GM23248 (cell line): Measurements from ENCODE around the gene CSRNP3. TPM values are rescaled to one million over a fixed set of nuclear protein-coding genes. Genes with fewer than 3 reads are reported as not detected.

ENCODE experiments used
- DNase-seq: peaks from one replicate; pipeline ENCODE4 v3.0.0-alpha.2; 2015
- H2AFZ ChIP-seq: fragments of 200-600 bp; sonication (generic); 2 replicates; pipeline ENCODE4 v1.6.1; 2016; ENCODE audit warnings: antibody characterized with exemption
- H3F3A ChIP-seq: fragments of 200-600 bp; sonication (generic); 2 replicates; pipeline ENCODE4 v1.6.1; 2016; ENCODE audit warnings: mild to moderate bottlenecking, antibody characterized with exemption, mixed run types; ENCODE audit not compliant: insufficient read depth
- H3K27ac ChIP-seq: fragments of 200-600 bp; sonication (generic); 2 replicates; pipeline ENCODE4 v1.5.1; 2016; ENCODE audit warnings: mild to moderate bottlenecking
- H3K27me3 ChIP-seq: fragments of 200-600 bp; sonication (generic); replicated peaks from 2 replicates; pipeline ENCODE4 v1.6.1; 2016; ENCODE audit warnings: mild to moderate bottlenecking; ENCODE audit not compliant: insufficient read depth
- H3K36me3 ChIP-seq: fragments of 200-600 bp; sonication (generic); 2 replicates; pipeline ENCODE4 v1.6.1; 2016; ENCODE audit warnings: low read depth, mild to moderate bottlenecking
- H3K4me1 ChIP-seq: fragments of 200-600 bp; sonication (generic); 2 replicates; pipeline ENCODE4 v1.6.1; 2016; ENCODE audit warnings: mild to moderate bottlenecking; ENCODE audit not compliant: insufficient read depth
- H3K4me2 ChIP-seq: fragments of 200-600 bp; sonication (generic); one replicate; pipeline ENCODE4 v1.6.1; 2016; ENCODE audit warnings: mild to moderate bottlenecking; ENCODE audit not compliant: unreplicated experiment
- H3K4me3 ChIP-seq: fragments of 200-600 bp; sonication (generic); 2 replicates; pipeline ENCODE4 v1.5.1; 2016; ENCODE audit warnings: mild to moderate bottlenecking
- H3K79me2 ChIP-seq: fragments of 200-600 bp; sonication (generic); 2 replicates; pipeline ENCODE4 v1.6.1; 2016; ENCODE audit warnings: mild to moderate bottlenecking; ENCODE audit not compliant: insufficient read depth
- H3K9ac ChIP-seq: fragments of 200-600 bp; sonication (generic); 2 replicates; pipeline ENCODE4 v1.6.1; 2016; ENCODE audit warnings: mild to moderate bottlenecking
- H3K9me2 ChIP-seq: fragments of 200-600 bp; sonication (generic); 2 replicates; pipeline ENCODE4 v1.6.1; 2016; ENCODE audit warnings: mixed run types, mild to moderate bottlenecking, moderate library complexity; ENCODE audit not compliant: insufficient read depth
- H3K9me3 ChIP-seq: fragments of 200-600 bp; sonication (generic); one replicate; pipeline ENCODE4 v1.6.1; 2017; ENCODE audit warnings: low read depth
- H4K20me1 ChIP-seq: fragments of 200-600 bp; sonication (generic); 2 replicates; pipeline ENCODE4 v1.6.0; 2016; ENCODE audit not compliant: insufficient read depth
- EZH2 ChIP-seq: fragments of 200-600 bp; sonication (generic); IDR thresholded peaks from 2 replicates; pipeline ENCODE4 v1.6.1; 2018; ENCODE audit warnings: antibody characterized with exemption, mild to moderate bottlenecking; ENCODE audit not compliant: insufficient read depth, poor library complexity, severe bottlenecking
- EZH2phosphoT487 ChIP-seq: fragments of 200-600 bp; sonication (generic); IDR thresholded peaks from 2 replicates; pipeline ENCODE4 v1.6.1; 2018; ENCODE audit warnings: antibody characterized with exemption, moderate library complexity, mild to moderate bottlenecking, low read depth; ENCODE audit not compliant: insufficient read depth
- WGBS, 2 experiments: methylation state at CpG; one replicate each; pipeline ENCODE4 v1.1.6; 2015 to 2017; ENCODE audit warnings: low lambda C conversion rate in 2 of 2, low coverage in 1 of 2; ENCODE audit errors: missing lambda C conversion rate in 2 of 2; 5-methylcytosine and 5-hydroxymethylcytosine counted together
- in situ Hi-C: fragments of 300-500 bp; cut with MboI; formaldehyde crosslinking; loops from 2 replicates; pipeline ENCODE4 v1.15.0; 2020
- polyA plus RNA-seq: library from polyadenylated mRNA; unstranded; fragments of >200 nt; fragmentation: Nextera tagmentation; extraction: Ambion mirVana; gene quantifications from 2 replicates; pipeline ENCODE4 v1.2.1, GENCODE V29; 2016
- total RNA-seq: library from RNA; depleted of rRNA; stranded (reverse); fragments of >200 nt; shearing (Covaris generic); gene quantifications from 2 replicates; pipeline ENCODE4 v1.2.3, GENCODE V29; 2014

The CSRNP3 gene
- total and polyA plus RNA-seq, 2 experiments from 2014 or later: 0.43 to 0.73 TPM

DNA sequence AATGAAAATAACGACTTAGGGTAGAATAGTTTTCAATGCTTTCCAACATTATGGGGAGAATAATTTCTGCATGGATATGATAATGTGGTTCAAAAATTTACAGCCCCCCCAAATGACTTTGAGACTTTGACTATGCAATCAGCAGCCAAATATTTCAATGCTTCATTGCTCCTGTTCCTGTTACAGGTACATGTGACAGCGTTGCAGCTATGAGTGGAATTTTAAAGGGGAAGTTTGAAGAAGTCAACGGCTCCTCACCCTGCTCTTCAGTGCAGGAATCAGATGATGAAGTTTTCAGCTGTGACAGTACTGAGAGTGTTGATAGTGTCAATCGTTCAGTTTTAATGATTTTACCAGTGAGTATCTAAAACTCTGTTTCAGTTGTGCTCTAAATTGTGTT lies 25.1 kb downstream of the CSRNP3 start:
- in situ Hi-C loops: no loop called here
- DNase-seq: no peak
- no peaks in the 10 kb centered on the region for H3K9me2 ChIP-seq
- no peak overlapping the region for H2AFZ ChIP-seq
- no peaks in the 10 kb centered on the region for H3K4me1 ChIP-seq
- no peaks in the 10 kb centered on the region for H3K36me3 ChIP-seq
- no peaks in the 10 kb centered on the region for H4K20me1 ChIP-seq
- no peaks in the 10 kb centered on the region for H3F3A ChIP-seq
- no peak overlapping the region for H3K27ac ChIP-seq
- no peaks in the 10 kb centered on the region for H3K79me2 ChIP-seq
- H3K27me3 ChIP-seq: no peaks in the 10 kb centered on the region
- H3K4me3 ChIP-seq: no peak overlapping the region
- 64 to 73% methylated on average over 4 of the region's 4 CpGs for WGBS, 2 experiments
- no peak overlapping the region for H3K4me2 ChIP-seq
- no peak overlapping the region for H3K9ac ChIP-seq
- no peak for TF ChIP-seq EZH2
- H3K9me3 ChIP-seq: no peaks in the 10 kb centered on the region

DNA sequence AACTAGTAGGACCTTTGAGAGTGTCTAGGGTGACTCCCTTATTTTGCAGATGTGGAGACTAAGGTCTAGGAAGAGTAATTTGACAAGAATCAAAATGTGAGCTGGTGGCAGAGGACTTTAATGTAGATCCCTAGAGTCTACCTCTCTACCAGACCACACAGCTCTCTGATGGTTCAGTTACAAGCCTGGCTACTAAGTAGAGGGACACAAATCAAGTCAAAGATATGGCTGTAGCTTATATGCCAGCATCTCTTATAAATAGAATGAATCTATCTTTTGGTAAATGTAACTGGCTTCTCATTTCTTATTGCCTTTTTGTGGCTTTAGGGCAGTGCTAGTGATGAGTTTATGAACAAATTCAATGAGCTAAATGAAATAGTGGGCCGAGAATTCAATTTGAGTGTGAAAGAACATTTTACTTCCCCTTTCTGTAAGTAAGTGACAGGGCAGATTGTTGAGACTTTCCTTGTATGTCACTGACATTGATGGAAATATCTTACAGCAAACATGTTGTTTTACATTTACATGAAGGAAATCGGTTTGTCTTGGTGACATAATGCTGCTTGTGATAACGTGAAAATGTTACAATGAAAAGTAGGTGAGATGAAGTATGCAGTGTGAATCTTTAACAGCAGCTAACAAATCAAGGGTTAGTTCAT lies 28.3 kb downstream of the CSRNP3 start:
- Histone ChIP-seq H3K27ac (no peak overlapping the region), H3K79me2 (no peaks in the 10 kb centered on the region), H3K4me1 (no peaks in the 10 kb centered on the region), H4K20me1 (no peaks in the 10 kb centered on the region), H3K9me3 (no peaks in the 10 kb centered on the region), H3K4me2 (no peak overlapping the region), H3K27me3 (no peaks in the 10 kb centered on the region), H3K4me3 (no peak overlapping the region), H3K9ac (no peak overlapping the region), H3K36me3 (no peaks in the 10 kb centered on the region), H3K9me2 (no peaks in the 10 kb centered on the region), H2AFZ (no peak overlapping the region), H3F3A (no peaks in the 10 kb centered on the region)
- TF ChIP-seq EZH2 (no peak), EZH2phosphoT487 (no peak)
- in situ Hi-C loops: no loop called here
- 79 to 81% methylated on average over 3 of the region's 3 CpGs for WGBS, 2 experiments
- no peak for DNase-seq

DNA sequence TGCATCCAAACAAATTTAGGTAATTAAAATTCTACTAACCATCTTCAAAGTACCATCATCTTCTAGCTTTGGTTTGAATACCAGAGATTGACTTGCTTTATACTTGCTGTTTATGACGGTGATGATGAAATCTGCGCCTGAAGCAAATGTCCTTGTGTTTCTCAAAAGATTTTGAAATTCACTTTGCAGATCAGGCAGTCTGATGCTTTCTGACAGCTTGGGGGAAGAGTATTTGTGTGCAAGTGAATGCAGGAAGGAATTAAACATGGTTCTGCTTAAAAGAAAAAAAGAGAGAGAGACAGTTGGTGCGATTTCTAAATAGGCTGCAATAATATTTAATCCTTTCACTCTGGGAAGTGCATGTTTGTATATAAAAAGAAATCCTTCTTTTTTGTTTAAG lies 29.6 kb downstream of the CSRNP3 start:
- Histone ChIP-seq H4K20me1 (no peaks in the 10 kb centered on the region), H3F3A (no peaks in the 10 kb centered on the region), H3K79me2 (no peaks in the 10 kb centered on the region), H3K4me2 (no peak overlapping the region), H3K4me1 (no peaks in the 10 kb centered on the region), H3K9me2 (no peaks in the 10 kb centered on the region), H3K27me3 (no peaks in the 10 kb centered on the region), H3K36me3 (no peaks in the 10 kb centered on the region), H3K27ac (no peak overlapping the region), H2AFZ (no peak overlapping the region), H3K9ac (no peak overlapping the region), H3K4me3 (no peak overlapping the region), H3K9me3 (no peaks in the 10 kb centered on the region)
- WGBS, 2 experiments: 81 to 83% methylated on average over 3 of the region's 3 CpGs
- TF ChIP-seq EZH2 (no peak), EZH2phosphoT487 (no peak)
- in situ Hi-C loops: no loop called here
- no peak for DNase-seq

DNA sequence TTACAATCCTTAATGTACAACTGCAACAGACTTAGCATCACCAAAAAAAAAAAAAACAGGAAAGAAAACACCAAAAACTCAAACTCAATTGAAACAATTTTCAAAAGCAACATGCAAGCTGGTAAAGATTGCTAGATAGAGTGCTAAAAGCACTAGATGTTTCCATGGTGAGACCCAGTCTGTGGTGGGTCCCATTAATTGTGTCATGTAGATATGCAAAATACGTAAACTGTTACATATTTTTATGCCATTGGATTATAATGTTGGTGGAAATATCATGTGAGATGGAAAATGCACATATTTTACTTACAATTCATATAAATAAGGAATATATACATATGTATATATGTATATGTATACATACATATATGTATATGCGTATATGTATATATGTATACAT lies 30.5 kb downstream of the CSRNP3 start:
- 95 to 97% methylated on average over 2 of the region's 2 CpGs for WGBS, 2 experiments
- H2AFZ ChIP-seq: no peak overlapping the region
- no peaks in the 10 kb centered on the region for H3K27me3 ChIP-seq
- in situ Hi-C loops: no loop called here
- no peak for TF ChIP-seq EZH2phosphoT487
- no peak for TF ChIP-seq EZH2
- H3K4me2 ChIP-seq: no peak overlapping the region
- no peaks in the 10 kb centered on the region for H4K20me1 ChIP-seq
- H3K9me3 ChIP-seq: no peaks in the 10 kb centered on the region
- H3F3A ChIP-seq: no peaks in the 10 kb centered on the region
- no peaks in the 10 kb centered on the region for H3K36me3 ChIP-seq
- H3K9ac ChIP-seq: no peak overlapping the region
- H3K9me2 ChIP-seq: no peaks in the 10 kb centered on the region
- H3K4me1 ChIP-seq: no peaks in the 10 kb centered on the region
- no peak overlapping the region for H3K4me3 ChIP-seq
- DNase-seq: no peak
- H3K27ac ChIP-seq: no peak overlapping the region
- no peaks in the 10 kb centered on the region for H3K79me2 ChIP-seq

DNA sequence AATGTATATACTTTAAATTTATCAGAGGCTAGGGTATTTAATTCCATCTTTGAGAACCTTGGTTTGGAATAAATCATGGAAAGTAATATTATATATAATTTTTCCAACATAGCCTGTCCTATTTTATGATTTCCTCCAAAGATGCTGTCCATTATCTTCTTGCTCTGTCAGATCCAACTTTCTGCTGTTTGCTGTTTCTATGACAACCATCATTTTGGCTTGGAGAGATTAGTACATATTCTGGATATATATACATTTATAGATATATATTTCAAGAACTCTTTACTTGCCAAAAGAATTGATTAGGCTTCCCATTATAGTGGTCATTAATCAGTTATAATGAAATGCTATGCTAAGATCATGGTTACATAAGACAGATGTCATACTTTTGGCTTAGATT lies 31.3 kb downstream of the CSRNP3 start:
- H3K27ac ChIP-seq: no peak overlapping the region
- in situ Hi-C loops: no loop called here

More for the DNA sequence above, 31.3 kb downstream of the CSRNP3 start:
- Histone ChIP-seq H3F3A (no peaks in the 10 kb centered on the region), H4K20me1 (no peaks in the 10 kb centered on the region), H3K4me3 (no peak overlapping the region), H3K79me2 (no peaks in the 10 kb centered on the region), H3K4me1 (no peaks in the 10 kb centered on the region), H3K9me3 (no peaks in the 10 kb centered on the region), H3K4me2 (no peak overlapping the region), H3K9ac (no peak overlapping the region), H2AFZ (no peak overlapping the region), H3K27me3 (no peaks in the 10 kb centered on the region), H3K36me3 (no peaks in the 10 kb centered on the region), H3K9me2 (no peaks in the 10 kb centered on the region)
- TF ChIP-seq EZH2phosphoT487: no peak
- TF ChIP-seq EZH2: no peak
- no peak for DNase-seq
